Umbilical cord (tissue), 2 donors: Measurements from ENCODE around the gene AZU1. TPM values are rescaled to one million over a fixed set of nuclear protein-coding genes. Genes with fewer than 3 reads are reported as not detected.
A peak's percentile ranks its signal among the peaks of the same experiment; 100 is the strongest.

ENCODE experiments used
- DNase-seq: peaks from one replicate; pipeline ENCODE4 v3.0.0-alpha.2; 2015; ENCODE audit warnings: low spot score
- total RNA-seq: library from RNA; depleted of rRNA; stranded (reverse); fragments of >200 nt; gene quantifications from one replicate; pipeline ENCODE4 v1.2.3, GENCODE V29; 2014; ENCODE audit warnings: low replicate concordance; ENCODE audit not compliant: insufficient read depth

The AZU1 gene
- total RNA-seq, 1 donor from 2014 or later, result not detected

DNA sequence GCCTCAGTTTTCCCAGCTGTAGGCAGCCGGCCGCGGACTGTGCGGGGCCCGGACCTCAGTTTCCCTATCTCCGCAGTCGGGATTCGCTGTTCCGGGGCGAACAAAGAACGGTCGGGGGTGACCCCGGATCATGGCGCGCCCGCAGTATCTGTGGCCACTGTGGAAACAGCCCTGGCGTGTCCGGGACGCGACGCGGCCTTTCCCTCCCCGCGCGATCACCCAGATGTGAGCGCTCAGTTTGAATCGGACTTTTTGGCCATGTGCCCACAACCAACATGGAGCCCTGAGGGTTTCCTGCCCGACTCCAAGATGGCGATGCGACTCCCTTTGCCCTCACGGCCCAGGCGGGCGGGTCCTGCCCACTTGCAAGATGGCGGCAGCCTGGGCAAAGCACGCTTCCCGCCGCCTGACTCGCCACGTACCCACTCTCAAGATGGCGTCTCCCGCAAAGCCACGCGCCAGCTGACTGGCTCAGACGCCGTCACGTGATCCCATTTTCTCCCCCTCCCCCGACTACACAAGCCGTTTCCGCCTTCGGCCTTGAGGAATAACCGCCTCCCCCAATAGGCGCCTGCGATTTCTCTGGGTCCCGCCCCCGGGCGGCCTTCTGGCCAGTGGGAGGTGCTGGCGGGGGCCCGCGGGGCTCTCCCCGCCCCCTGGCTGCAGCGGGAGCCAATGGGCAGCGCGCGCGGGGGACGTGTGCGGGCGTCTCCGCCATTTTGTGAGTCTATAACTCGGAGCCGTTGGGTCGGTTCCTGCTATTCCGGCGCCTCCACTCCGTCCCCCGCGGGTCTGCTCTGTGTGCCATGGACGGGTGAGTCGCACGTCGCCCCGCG, 30.7 kb upstream of the AZU1 start, which contains the start of gene PTBP1:
Gene PTBP1, plus strand, starts transcription at position 761 of the 836 bp plus-strand sequence. Its CDS starts 46 bp downstream, at position 807.
- peak; percentile 100 for DNase-seq

DNA sequence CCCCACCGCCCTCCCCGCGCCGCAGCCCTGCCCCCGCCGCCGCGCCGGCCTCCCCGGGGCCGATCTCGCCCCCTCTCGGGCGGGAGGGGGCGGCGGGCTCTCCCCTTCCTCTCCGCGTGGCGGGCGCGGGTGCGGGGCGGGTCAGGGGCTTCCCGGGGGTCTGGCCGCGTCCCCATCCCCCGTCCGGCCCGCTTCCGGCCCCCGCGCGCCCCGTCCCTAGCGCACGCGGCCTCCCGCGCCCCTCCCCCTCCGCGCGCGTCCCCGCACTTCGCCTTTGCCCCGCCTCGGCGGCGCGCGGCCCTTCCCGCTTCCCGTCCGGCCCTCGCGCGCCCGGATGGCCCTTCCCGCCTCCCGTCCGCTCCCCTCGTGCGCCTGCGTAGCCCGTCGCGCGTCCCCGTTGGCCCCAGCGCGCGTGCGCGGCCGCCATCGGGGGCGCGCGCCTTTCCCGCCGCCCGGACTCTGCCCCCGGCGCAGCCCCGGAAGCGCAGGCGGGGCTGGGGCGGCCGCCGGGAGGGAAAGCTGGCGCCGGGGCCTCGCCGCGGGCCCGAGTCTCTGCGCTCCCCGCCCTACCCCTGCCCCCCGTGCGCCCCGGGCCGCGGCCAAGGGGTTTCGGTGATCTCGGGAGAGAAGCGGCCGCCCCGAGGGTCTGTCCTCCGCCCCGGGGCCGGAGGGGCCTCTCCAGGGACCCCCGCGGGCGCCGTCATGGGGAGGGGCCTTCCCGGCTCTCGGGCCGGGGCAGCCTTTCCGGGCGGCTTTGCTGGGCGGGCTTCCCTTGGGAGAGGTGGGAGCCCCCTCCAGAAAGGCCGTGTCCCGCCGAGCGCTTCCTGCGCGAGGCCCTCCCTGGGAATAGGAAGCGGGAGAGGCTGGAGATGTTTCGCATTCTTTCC, 29.9 kb upstream of the AZU1 start:
- peak; percentile 92 for DNase-seq

DNA sequence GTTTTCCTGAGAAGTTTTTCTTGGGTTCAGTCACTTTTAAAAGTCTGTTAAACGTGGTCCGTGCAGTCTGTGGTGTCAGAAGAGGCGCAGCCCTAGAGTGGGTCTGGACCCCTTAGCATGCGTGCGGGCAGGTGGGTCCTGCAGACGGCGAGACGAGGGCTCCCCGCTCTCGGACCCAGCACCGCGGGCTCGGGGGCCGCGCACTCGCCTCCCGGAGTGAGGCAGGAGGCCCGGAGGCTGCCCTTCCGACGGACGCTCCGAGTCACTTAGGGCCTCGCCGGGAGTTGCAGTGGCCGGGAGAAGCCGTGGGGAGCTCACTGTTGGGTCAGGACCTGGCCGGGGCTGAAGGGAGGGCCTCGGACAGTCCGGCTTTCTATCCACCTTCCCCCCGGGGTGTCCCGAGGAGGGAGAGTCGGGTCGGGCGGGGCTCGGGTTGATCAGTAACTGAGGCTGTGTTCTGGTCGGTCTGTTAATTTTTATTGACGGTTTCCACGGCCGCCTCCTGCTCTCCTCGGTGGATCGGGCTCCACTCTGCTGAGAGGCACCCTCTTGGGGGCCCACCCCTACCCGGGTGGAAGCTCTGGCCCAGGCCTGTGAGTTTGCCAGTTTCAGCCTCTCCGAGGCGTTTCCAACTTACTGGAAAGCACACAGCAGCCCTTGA, 29.1 kb upstream of the AZU1 start:
- peak; percentile 38 for DNase-seq

DNA sequence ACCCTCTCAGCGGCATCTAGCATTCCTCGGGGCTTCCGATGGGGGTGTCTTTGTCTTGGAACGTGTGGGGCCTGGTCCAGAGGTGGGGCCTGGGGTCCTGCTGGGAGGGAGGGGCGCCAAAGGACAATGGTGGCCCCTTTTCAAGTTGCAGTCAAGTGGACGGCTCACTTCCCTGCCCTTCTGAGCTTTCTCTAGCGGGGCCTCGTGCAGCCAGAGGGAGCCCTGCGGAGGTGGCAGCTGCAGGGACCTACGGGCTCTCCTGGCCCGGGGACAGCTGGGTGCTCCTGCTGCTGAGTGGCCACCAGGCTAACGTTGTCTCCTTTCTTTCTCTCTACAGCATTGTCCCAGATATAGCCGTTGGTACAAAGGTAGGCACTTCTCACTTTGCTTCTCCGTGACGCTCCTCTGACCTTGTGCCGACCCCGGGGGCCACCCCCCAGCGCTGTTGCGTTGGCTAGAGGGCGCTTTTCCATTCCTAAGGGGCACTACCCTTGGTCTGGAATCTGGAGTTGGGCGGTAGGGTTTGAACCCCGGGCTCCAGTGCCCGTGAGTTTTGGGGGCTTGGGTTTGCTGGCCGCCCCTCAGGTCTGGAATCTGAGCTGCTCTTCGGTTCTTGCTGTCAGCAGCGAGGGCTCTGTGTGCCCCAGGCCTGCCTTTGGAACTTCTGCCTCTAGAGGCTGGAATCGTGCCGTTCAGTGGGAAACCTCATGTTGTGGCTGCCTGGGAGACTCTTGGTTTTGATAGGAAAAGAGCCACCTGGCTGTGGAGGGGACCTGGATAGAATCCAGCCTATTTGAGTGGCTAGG, 28.4 kb upstream of the AZU1 start:
- no peak for DNase-seq

DNA sequence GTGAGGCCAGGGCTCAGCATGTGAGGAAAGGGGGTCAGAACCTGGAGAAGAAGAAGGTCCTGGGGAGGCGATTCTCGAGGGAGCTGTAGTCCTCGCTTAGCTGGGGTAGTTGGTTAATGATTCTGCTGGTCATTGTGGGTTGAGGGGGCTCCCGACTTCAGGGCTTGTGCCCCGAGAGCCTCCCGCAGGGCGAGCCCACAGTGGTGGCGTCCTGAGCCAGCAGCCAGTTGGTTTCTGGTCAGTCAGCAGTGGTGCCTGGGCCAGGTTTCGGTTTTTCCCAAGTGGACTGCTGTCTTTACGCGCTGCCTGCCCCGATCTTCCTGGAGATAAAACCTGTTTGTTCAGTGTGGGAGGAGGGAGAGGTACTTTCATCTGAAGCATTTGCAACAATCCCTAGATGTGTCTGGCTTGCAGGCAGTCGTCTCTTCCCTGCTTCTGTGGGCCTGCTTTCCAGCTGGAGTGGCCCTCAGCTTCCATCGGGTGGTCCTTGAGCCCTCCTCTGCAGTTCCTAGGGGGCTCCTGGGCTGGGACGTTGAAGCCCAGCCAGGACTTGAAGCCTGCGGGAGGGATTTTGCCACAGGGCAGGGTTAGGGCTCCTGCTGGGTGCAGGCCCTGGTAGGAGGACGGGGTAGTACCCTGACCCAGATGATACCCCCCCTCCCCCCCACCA, 27.1 kb upstream of the AZU1 start:
- DNase-seq, result peak; percentile 46

DNA sequence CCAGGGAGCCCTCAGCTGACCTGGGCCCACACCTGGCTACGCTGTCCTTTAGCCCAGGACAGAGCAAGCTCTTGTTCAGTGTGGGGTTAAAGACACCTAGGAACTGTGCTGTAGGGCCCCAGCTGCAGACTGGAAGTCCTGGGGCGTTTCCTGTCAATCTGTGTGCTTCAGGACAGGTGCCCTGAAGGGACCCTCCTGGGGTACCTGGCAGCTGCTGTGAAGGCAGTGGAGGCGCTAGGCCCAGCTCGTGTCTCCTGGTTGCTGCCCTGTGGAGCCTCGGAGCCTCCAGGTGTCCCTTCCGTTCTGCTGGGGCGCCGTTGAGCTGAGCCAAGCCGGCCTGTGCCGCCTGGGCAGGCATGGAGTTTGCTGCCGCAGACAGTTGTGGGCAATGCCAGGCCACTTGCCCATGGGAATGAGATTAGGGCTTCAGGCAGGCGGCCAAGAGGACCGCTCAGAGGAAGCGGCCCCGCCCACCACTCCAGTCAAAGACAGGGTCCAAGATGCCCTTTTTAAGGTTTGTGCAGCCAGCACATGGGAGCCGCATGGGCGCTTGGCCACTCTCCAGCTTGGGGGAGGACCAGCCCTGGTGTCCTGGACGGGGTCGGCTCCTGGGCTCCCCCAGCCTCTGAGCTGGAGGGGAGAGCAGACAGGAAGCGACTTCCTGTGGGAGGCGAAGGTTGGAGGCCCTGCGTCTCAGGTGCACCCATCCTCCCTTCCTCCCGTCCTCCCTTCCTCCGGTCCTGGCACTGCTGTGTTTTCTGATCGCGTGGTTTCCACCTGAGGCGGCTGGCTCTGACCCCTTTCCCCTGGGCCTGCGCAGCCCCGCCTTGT, 26.4 kb upstream of the AZU1 start:
- DNase-seq, result peak; percentile 39

DNA sequence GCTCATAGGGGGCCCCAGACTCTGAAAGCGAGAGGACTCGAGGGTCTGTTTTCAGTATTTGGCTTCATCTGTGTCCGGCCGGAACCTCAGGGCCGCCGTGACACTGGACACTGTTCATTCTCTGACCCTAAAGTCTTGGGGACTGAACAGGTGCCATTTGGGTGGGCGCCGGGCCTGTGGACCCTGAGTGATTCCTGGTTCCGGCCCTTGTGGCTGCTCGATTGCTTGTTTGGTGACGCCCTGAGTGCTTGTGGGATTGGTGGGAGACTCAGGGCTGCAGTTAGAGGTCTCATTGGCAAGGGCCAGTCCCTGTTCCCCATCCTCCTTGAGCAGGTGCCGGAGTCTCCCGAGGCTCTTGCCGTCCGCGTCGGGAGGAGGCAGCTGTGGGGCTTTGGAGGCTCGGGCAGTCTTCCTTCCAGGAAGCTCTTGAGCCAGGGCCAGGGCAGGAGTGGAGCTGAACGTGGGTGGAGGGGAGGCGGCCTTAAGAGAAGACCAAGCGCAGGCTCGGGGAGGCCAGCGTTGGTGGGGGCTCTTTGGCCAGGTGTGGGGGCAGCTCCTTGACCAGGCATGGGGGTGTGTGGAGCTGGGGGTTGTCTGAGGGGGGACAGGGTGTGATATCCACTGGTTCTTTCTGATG, 25.7 kb upstream of the AZU1 start:
- DNase-seq, result no peak

DNA sequence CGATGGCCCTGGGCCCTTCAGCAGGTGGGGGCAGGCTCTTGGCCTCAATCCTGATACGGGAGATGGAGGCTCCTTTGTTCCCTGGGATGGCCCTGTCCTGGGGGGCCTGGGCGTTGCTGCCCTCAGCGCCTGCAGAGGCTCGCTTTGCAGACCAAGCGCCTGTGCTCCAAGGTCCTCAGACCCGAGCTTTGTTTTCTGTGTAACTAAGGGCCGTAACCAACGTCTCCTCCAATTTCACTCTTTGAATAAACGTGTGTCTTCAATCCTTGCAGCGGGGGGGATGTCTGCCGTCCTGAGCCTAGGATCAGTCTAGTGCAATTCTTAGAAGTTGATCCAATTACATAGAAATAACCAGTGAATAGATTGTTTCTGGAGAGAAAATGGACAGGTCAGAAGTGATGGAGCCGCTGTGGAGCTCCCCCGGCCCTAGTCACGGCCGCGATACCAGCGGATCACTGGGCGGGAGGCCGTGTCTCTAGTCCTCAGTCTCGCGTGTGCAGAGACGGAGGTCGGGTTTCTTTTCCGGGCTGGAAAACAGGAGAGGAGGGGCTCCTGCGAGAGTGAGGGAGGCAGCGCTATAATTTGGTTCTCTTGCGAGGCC, 25.0 kb upstream of the AZU1 start:
- DNase-seq, result no peak

DNA sequence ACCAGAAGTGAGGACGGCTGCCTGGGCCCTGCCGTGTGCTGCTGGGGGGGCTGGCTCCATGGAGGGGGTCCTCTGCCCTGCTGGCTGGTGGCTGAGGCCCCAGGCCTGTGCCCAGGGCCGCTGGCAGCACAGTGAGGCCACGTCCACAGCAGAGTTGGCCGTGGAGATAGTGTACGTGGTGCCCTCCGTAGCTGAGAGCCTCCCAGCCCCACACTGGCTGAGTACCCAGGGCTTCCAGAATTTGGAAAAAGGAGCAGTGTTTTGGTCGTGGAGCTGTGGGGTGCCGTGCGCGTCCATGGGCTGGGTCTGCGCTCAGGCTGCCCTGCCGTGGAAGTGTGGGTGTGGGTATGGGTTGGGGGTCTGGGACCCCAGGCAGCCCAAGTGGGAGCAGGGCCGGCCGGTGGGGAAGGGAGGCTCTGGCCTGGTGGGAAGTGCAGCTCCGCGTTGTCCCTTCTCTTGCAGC, 24.5 kb upstream of the AZU1 start:
- no peak for DNase-seq

DNA sequence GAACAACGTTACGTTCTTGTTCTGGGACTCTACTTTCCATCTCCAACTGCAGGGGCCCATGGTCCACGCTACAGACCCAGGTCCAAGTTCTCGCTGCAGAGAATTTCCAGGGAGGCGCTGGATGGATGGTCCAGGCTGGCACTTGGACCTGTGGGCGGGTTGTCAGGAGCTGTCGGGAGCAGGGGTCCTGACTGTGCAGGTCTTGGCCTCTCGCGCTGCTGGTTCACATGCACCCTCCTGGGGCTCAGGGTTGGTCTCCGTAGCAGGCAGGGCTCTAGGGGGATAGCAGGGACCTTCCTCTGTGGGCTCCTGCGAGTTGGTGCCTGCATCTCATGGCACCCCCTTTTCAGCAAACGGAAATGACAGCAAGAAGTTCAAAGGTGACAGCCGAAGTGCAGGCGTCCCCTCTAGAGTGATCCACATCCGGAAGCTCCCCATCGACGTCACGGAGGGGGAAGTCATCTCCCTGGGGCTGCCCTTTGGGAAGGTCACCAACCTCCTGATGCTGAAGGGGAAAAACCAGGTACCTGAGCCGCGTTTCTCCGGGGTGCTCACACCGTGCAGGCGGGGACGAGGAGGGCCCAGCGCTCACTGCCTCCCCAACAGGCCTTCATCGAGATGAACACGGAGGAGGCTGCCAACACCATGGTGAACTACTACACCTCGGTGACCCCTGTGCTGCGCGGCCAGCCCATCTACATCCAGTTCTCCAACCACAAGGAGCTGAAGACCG, 23.8 kb upstream of the AZU1 start:
- DNase-seq, result no peak

DNA sequence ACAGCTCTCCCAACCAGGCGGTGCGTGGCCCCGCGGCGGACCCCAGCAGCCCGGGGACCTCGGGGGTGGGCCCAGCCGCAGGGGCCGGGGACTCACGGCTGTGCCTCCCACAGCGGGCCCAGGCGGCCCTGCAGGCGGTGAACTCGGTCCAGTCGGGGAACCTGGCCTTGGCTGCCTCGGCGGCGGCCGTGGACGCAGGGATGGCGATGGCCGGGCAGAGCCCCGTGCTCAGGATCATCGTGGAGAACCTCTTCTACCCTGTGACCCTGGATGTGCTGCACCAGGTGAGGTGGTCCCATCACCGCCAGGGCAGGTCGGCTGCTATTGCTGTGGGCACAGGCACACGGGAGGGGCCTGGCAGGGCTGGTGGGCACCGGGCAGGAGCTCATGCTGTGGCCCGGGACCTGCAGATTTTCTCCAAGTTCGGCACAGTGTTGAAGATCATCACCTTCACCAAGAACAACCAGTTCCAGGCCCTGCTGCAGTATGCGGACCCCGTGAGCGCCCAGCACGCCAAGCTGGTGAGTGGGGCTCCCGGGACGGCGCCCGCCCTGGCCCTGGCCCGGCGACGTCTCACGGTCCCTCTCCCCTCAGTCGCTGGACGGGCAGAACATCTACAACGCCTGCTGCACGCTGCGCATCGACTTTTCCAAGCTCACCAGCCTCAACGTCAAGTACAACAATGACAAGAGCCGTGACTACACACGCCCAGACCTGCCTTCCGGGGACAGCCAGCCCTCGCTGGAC, 23.0 kb upstream of the AZU1 start:
- no peak for DNase-seq

DNA sequence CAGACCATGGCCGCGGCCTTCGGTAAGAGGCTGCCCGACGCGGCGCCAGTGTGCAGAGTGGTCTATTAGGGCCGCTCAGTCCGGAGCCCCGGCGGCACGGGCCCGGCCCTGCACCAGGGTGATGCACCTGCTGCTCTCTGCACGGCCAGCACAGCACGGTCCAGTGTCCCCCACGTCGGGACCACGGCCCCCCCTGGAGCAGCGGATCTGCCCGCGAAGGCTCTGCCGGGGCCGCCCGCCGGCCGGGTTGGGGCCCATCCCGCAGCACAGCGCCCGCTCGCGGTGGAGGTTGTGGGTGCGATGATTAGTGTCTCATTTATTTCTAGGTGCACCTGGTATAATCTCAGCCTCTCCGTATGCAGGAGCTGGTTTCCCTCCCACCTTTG, 22.5 kb upstream of the AZU1 start:
- DNase-seq, result no peak

DNA sequence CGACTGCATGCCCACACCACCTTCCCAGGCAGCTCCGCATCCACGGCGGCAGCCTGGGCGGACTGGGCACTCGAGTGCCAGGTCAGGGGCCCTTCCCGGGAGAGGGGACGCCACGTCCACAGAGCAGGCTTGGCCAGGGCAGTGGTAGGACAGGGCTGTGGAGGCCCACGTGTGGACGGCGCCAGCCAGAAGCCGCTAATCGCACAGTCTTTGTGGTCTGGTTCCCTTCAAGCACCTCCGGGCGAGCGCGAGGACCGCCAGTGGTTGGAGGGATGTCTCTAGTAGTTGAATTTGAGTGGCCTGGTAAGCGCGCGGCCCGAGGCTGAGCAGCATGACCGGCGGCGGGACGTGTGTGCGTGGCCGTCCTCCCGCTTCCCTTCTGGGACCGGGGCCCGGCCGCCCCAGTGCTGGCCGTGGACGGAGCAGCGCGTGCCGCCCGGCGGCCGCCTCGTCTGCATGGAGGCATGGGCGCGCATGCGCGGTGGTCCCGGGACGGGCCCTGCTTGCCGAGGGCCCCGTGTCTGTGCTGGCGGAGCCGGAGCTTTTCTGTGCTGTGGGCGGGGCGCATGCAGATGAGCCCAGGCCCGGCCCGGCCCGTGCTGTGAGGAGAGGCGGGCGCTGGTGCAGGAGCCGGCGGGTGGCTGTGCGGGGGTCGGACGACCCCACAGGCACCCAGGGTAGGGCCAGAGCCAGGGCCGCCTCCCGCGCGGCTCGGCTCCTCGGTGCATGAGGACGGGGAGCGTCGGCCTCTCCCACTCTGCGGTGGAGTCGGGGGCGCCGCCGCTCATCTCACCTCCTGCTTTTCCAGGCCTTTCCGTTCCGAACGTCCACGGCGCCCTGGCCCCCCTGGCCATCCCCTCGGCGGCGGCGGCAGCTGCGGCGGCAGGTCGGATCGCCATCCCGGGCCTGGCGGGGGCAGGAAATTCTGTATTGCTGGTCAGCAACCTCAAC, 21.8 kb upstream of the AZU1 start:
- no peak for DNase-seq

DNA sequence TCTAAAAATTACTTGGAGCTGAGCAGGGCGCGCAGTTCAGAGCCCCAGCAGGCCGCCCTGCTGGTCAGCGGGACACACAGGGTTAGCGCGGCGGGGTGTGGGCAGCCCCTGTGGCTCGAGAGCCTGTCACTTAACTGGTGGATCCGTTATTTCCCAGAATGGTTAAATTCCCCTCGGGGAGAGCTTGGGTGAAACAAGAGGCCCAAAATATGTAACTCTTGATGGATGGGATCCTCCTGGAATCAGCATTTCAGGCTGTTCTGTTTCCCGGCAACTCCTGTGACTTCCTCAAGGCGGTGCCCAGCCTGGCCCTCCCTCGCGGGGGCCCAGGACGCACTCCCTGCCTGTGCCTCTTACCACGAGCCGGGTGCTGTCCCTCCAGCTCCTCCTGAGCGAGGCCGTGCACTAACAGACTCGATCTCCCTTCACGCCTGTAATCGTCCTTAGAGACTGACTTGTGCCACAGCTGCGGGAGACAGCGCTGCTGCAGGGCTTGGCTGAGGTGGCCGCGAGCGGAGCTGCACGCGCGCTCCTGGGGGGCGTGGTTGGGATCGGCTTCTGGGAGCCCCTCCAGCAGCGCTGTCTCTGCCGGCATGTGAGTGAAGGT, 20.7 kb upstream of the AZU1 start:
- DNase-seq, result no peak

DNA sequence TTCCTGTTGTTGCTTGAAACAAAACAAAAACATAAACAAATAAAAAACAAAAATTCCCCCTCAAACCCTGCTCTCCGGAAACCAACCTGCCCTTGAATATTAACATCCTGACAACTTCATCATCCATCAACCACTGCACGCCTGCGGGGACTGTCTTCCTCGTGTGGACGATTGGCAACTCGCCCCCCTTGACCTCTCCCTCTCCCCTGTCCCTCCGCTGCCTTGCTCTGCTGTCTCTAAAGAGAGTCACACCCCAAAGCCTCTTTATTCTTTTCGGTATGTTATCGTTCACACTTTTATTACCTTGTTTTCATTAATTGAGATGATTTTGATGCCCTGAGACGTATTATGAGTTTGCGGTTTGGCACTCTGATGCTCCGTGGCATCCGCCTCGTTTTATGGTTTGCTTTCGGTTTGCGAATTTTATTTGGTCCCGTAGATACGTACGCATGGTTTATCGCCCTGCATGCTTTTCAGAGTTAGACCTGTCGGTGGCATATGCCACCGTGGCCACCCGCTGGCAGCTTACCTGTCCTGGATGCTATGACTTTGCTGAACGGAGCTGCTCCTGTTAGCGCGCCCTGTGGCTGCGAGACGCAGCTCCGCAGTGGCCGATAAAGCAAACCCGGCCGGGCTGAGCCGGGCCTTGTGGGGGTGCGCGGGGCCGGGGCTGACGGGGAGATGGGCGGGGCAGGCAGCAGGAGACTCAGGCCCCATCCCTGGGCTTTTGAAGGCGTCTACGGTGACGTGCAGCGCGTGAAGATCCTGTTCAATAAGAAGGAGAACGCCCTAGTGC, 19.8 kb upstream of the AZU1 start:
- no peak for DNase-seq
